OCI-LY7 (cell line): ENCODE results near the gene CDK14. TPM values are rescaled to one million over a fixed set of nuclear protein-coding genes. Genes with fewer than 3 reads are reported as not detected.

Experiments used
- BruUV-seq: library from RNA; stranded (reverse); fragments of 400-500 nt; replicated peaks from 2 replicates; lab custom pipeline; 2021; lab: Mats Ljungman, UMichigan
- CTCF ChIA-PET: fragments of 300-600 bp; sonication (Branson Sonifier 250); formaldehyde crosslinking; loops from one replicate; lab custom pipeline; 2022; ENCODE audit warnings: antibody characterized with exemption; ENCODE audit not compliant: unreplicated experiment; lab: Charles Lee
- POLR2A ChIA-PET: fragments of 300-600 bp; sonication (Branson Sonifier 250); formaldehyde crosslinking; loops from one replicate; lab custom pipeline; 2022; ENCODE audit warnings: antibody characterized with exemption; lab: Charles Lee
- DNase-seq: peaks from one replicate; pipeline ENCODE4 v3.0.0-alpha.2; 2015; ENCODE audit warnings: low spot score
- H2AFZ ChIP-seq: fragments of 200-600 bp; sonication (generic), shearing (Covaris generic); 2 replicates; pipeline ENCODE4 v1.6.1; 2014; ENCODE audit warnings: mild to moderate bottlenecking, antibody characterized with exemption, low read length, moderate library complexity
- H3K27ac ChIP-seq: fragments of 200-600 bp; sonication (generic); 2 replicates; pipeline ENCODE4 v1.5.1; 2014; ENCODE audit warnings: mixed run types, low read depth, mild to moderate bottlenecking, moderate library complexity, low read length, inconsistent platforms; ENCODE audit not compliant: poor library complexity, severe bottlenecking
- H3K36me3 ChIP-seq: fragments of 200-600 bp; sonication (generic); 2 replicates; pipeline ENCODE4 v1.6.1; 2014; ENCODE audit warnings: mild to moderate bottlenecking, antibody characterized with exemption, low read length, moderate library complexity, mixed read lengths; ENCODE audit not compliant: insufficient read depth
- H3K4me1 ChIP-seq: fragments of 200-600 bp; sonication (generic); 2 replicates; pipeline ENCODE4 v1.5.1; 2014; ENCODE audit warnings: mild to moderate bottlenecking, low read length; ENCODE audit not compliant: insufficient read depth, poor library complexity, severe bottlenecking
- H3K4me2 ChIP-seq: fragments of 200-600 bp; sonication (generic); 2 replicates; pipeline ENCODE4 v1.6.1; 2014; ENCODE audit warnings: mild to moderate bottlenecking, low read length
- H3K4me3 ChIP-seq: fragments of 200-600 bp; sonication (generic); 2 replicates; pipeline ENCODE4 v1.5.1; 2014; ENCODE audit warnings: mild to moderate bottlenecking, low read depth, low read length; ENCODE audit not compliant: poor library complexity, severe bottlenecking
- H3K79me2 ChIP-seq: fragments of 200-600 bp; sonication (generic); 2 replicates; pipeline ENCODE4 v1.6.1; 2016; ENCODE audit warnings: low read depth, mild to moderate bottlenecking, low read length, moderate library complexity, mixed read lengths; ENCODE audit not compliant: insufficient read depth
- H3K9me2 ChIP-seq: fragments of 200-600 bp; sonication (generic); 2 replicates; pipeline ENCODE4 v1.6.1; 2016; ENCODE audit warnings: mild to moderate bottlenecking, low read length, mixed read lengths; ENCODE audit not compliant: insufficient read depth
- H3K9me3 ChIP-seq: fragments of 200-600 bp; sonication (generic); 2 replicates; pipeline ENCODE4 v1.6.1; 2014; ENCODE audit warnings: mild to moderate bottlenecking, mixed run types, low read length, mixed read lengths
- H4K20me1 ChIP-seq: fragments of 200-600 bp; sonication (generic); 2 replicates; pipeline ENCODE4 v1.6.1; 2014; ENCODE audit warnings: mild to moderate bottlenecking, antibody characterized with exemption, low read length, moderate library complexity, mixed read lengths; ENCODE audit not compliant: insufficient read depth
- CTCF ChIP-seq: fragments of 200-600 bp; sonication (generic); conservative IDR thresholded peaks from 2 replicates; pipeline ENCODE4 v1.5.1; 2014; ENCODE audit warnings: mild to moderate bottlenecking, antibody characterized with exemption, low read length, moderate library complexity, mixed read lengths
- EZH2phosphoT487 ChIP-seq: fragments of 200-600 bp; sonication (generic); IDR thresholded peaks from 2 replicates; pipeline ENCODE4 v1.6.1; 2018; ENCODE audit warnings: low read depth, borderline replicate concordance, mild to moderate bottlenecking, mixed run types, antibody characterized with exemption, low read length, moderate library complexity, mixed read lengths
- intact Hi-C: fragments of 100-400 bp; cut with micrococcal nuclease; formaldehyde crosslinking; loops from one replicate; pipeline ENCODE4 v1.10.0; 2022; ENCODE audit not compliant: unreplicated experiment
- total RNA-seq, 2 experiments: library from RNA; depleted of rRNA in 1 of 2; stranded (reverse); fragments of >200 nt in 1 of 2; shearing (Covaris generic) in 1 of 2; gene quantifications; 2 replicates each; pipeline ENCODE4 v1.2.3, GENCODE V29; 2014 to 2022

CDK14 gene
- total RNA-seq, 2 experiments from 2014 or later, result 90.7 to 111 TPM

DNA sequence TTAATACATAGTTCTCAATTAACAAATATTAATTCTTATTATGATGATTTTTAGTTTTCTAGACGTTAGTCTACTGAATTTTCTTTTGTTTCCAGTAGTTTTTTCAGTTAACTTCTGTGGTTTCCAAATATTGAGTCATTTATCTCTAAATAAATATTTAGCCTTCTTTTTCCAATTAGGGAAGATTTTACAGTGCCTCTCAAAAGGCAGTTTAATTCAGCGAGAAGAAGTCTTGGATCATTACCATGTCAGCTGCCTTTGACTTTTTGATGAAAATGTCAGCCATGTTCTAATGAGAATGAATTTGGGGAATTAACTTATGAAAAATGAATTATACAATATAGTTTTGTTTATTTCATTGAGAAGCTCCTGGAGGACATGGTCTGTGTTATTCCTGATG lies 90.0 kb downstream of the CDK14 start:
- no TSS peak for BruUV-seq
- POLR2A ChIA-PET, result interaction anchor here (0.5 to 1.3 kb wide), 2 partner anchors 244 to 420 kb away, joined by 3 to 5 read pairs; no protein-coding TSS in a partner anchor
- DNase-seq, result no peak

GRCh38 chr7:90688810-90689209 lies 92.7 kb downstream of the CDK14 start:
- no peaks in the 10 kb centered on the region for H4K20me1 ChIP-seq
- H3K27ac ChIP-seq, result no peak overlapping the region
- POLR2A ChIA-PET, result no interaction called here
- CTCF ChIA-PET, result no interaction called here
- intact Hi-C loops, result no loop called here
- BruUV-seq, result no TSS peak
- no peak for DNase-seq
- no peaks in the 10 kb centered on the region for H3K9me2 ChIP-seq
- H3K9me3 ChIP-seq, result no peaks in the 10 kb centered on the region
- no peak overlapping the region for H3K4me2 ChIP-seq
- peaks cover 7% of the 10 kb centered on the region for H3K4me1 ChIP-seq
- H3K79me2 ChIP-seq, result no peaks in the 10 kb centered on the region
- H3K4me3 ChIP-seq, result no peak overlapping the region
- TF ChIP-seq CTCF, result no peak
- no peak for TF ChIP-seq EZH2phosphoT487
- H3K36me3 ChIP-seq, result no peaks in the 10 kb centered on the region
- no peak overlapping the region for H2AFZ ChIP-seq

More for the DNA sequence above, 90.0 kb downstream of the CDK14 start:
- no peak overlapping the region for H2AFZ ChIP-seq
- H3K79me2 ChIP-seq, result no peaks in the 10 kb centered on the region
- intact Hi-C loops, result no loop called here
- TF ChIP-seq EZH2phosphoT487, result no peak
- TF ChIP-seq CTCF, result no peak
- no peak overlapping the region for H3K4me3 ChIP-seq
- no peaks in the 10 kb centered on the region for H4K20me1 ChIP-seq
- no peak overlapping the region for H3K4me2 ChIP-seq
- CTCF ChIA-PET, result no interaction called here
- H3K9me3 ChIP-seq, result no peaks in the 10 kb centered on the region
- no peak overlapping the region for H3K27ac ChIP-seq
- peaks cover 7% of the 10 kb centered on the region for H3K4me1 ChIP-seq
- H3K36me3 ChIP-seq, result no peaks in the 10 kb centered on the region
- H3K9me2 ChIP-seq, result no peaks in the 10 kb centered on the region

DNA sequence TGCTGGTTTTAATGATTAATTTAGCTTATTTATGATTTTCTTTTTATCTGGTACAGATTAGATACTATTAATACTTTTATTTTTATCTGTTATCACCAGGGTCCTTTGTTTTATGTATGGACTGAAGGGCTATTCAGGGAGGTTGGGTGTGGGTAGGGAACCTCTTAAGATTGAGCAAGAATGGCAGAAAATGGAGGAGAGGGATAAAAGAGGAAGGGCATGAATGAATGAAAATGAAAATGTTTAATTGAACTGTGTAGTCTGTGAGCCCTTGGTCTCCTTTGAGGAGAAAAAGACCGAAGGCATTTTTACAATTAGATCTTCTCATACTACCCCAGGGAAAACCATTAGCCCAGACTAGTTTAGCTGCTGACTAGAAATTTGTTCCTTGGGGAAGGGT lies 93.1 kb downstream of the CDK14 start:
- no TSS peak for BruUV-seq
- CTCF ChIA-PET, result no interaction called here
- peaks cover 7% of the 10 kb centered on the region for H3K4me1 ChIP-seq

More for the DNA sequence above, 93.1 kb downstream of the CDK14 start:
- POLR2A ChIA-PET, result no interaction called here
- H3K9me3 ChIP-seq, result no peaks in the 10 kb centered on the region
- no peaks in the 10 kb centered on the region for H3K36me3 ChIP-seq
- H3K79me2 ChIP-seq, result no peaks in the 10 kb centered on the region
- no peaks in the 10 kb centered on the region for H3K9me2 ChIP-seq
- no peaks in the 10 kb centered on the region for H4K20me1 ChIP-seq
- no peak overlapping the region for H3K4me2 ChIP-seq
- H2AFZ ChIP-seq, result no peak overlapping the region
- no peak overlapping the region for H3K4me3 ChIP-seq
- no peak for DNase-seq
- TF ChIP-seq EZH2phosphoT487, result no peak
- TF ChIP-seq CTCF, result no peak
- intact Hi-C loops, result no loop called here
- no peak overlapping the region for H3K27ac ChIP-seq
